ENCODE measurements around the gene HES4.
"Not testable (repeated sequence)": the region's sequence is repeated elsewhere in the genome, so short reads cannot be mapped to it uniquely, and the experiment has no call there.

Gene HES4

GRCh38 chr1:1019122-1019999 lies 19.5 kb upstream of the HES4 start:
- DNase-seq (ENCODE audit: extremely low spot score, insufficient read length, low read depth): peak; percentile 81
- peak; percentile 67 for FAIRE-seq

- not testable (repeated sequence) for FAIRE-seq
These were observed 18.4 kb upstream of the HES4 start for GRCh38 chr1:1018321-1018685.

GRCh38 chr1:1017397-1018320 lies 17.8 kb upstream of the HES4 start:
- FAIRE-seq; DNase-seq (ENCODE audit: extremely low spot score, insufficient read length, low read depth): not testable (repeated sequence)

More at GRCh38 chr1:1018321-1018685, 18.4 kb upstream of the HES4 start:
- not testable (repeated sequence) for DNase-seq (ENCODE audit: extremely low spot score, insufficient read length, low read depth)

GRCh38 chr1:1014799-1015681 lies 15.1 kb upstream of the HES4 start:
- DNase-seq (ENCODE audit: extremely low spot score, insufficient read length, low read depth) (no peak), FAIRE-seq (no peak)

- FAIRE-seq: peak; percentile 33
- no peak for DNase-seq (ENCODE audit: extremely low spot score, insufficient read length, low read depth)
These were observed 14.2 kb upstream of the HES4 start for GRCh38 chr1:1013922-1014648.

GRCh38 chr1:1013105-1013921 lies 13.4 kb upstream of the HES4 start, which contains the start of gene ISG15:
Gene ISG15, plus strand, starts transcription at chr1:1013497. Its CDS starts 77 bp downstream, at chr1:1013574.
- peak; percentile 93 for FAIRE-seq

GRCh38 chr1:1012736-1013104 lies 12.8 kb upstream of the HES4 start:
- not testable (repeated sequence) for DNase-seq (ENCODE audit: extremely low spot score, insufficient read length, low read depth); FAIRE-seq

More at GRCh38 chr1:1013105-1013921, 13.4 kb upstream of the HES4 start, which contains the start of gene ISG15:
- DNase-seq (ENCODE audit: extremely low spot score, insufficient read length, low read depth): no peak

GRCh38 chr1:1011396-1011949 lies 11.6 kb upstream of the HES4 start:
- DNase-seq (ENCODE audit: extremely low spot score, insufficient read length, low read depth): no peak
- no peak for FAIRE-seq

GRCh38 chr1:1010131-1010530 lies 10.2 kb upstream of the HES4 start:
- FAIRE-seq; DNase-seq (ENCODE audit: extremely low spot score, insufficient read length, low read depth): not testable (repeated sequence)

GRCh38 chr1:1006305-1007159 lies 6.6 kb upstream of the HES4 start:
- no peak for FAIRE-seq
- no peak for DNase-seq (ENCODE audit: extremely low spot score, insufficient read length, low read depth)

- DNase-seq (ENCODE audit: extremely low spot score, insufficient read length, low read depth) (no peak), FAIRE-seq (no peak)
These were observed 5.9 kb upstream of the HES4 start for GRCh38 chr1:1005774-1006304.

GRCh38 chr1:1004780-1005697 lies 5.1 kb upstream of the HES4 start:
- DNase-seq (ENCODE audit: extremely low spot score, insufficient read length, low read depth): no peak
- peak; percentile 9 for FAIRE-seq

GRCh38 chr1:1004420-1004779 lies 4.5 kb upstream of the HES4 start:
- DNase-seq (ENCODE audit: extremely low spot score, insufficient read length, low read depth): no peak
- FAIRE-seq: no peak

- FAIRE-seq: no peak
These were observed 3.9 kb upstream of the HES4 start for GRCh38 chr1:1003618-1004419.

More at GRCh38 chr1:1003618-1004419, 3.9 kb upstream of the HES4 start:
- DNase-seq (ENCODE audit: extremely low spot score, insufficient read length, low read depth): no peak
